Endothelial cell of umbilical vein (primary cell): Measurements from ENCODE around the gene EXOC3. TPM values are rescaled to one million over a fixed set of nuclear protein-coding genes. Genes with fewer than 3 reads are reported as not detected.

ENCODE experiments used
- BruUV-seq: library from RNA; stranded (reverse); fragments of 400-500 nt; replicated peaks from 2 replicates; lab custom pipeline; 2021; lab: Mats Ljungman, UMichigan
- CTCF ChIA-PET: fragments of 300-600, 350-600 bp; sonication (Branson Sonifier 250); formaldehyde crosslinking; loops from one replicate; lab custom pipeline; 2021; ENCODE audit warnings: antibody characterized with exemption, inconsistent platforms; lab: Charles Lee
- POLR2A ChIA-PET: fragments of 300-600, 350-600 bp; sonication (Branson Sonifier 250); formaldehyde crosslinking; loops from one replicate; lab custom pipeline; 2021; ENCODE audit warnings: antibody characterized with exemption, inconsistent platforms; lab: Charles Lee
- DNase-seq: peaks from one replicate; pipeline ENCODE4 v3.0.0-alpha.2; 2011; ENCODE audit warnings: low read depth, low spot score
- FAIRE-seq: peaks from 2 replicates; lab custom pipeline; 2011; peaks lifted over from hg19 to GRCh38; lab: Jason Lieb, UNC
- H2AFZ ChIP-seq: 2 replicates; pipeline ENCODE4 v1.6.0; 2012; ENCODE audit warnings: low read depth, low read length, control low read depth, inconsistent platforms
- H3K27ac ChIP-seq: 2 replicates; pipeline ENCODE4 v1.5.1; 2011; ENCODE audit warnings: low read depth, mild to moderate bottlenecking, control low read depth, low read length, moderate library complexity; ENCODE audit not compliant: insufficient read depth
- H3K27me3 ChIP-seq, 2 experiments: 2 replicates each; pipeline versions ENCODE4 v1.6.0 to v1.6.1; 2011; ENCODE audit warnings: low read length in 2 of 2, mixed read lengths in 1 of 2; ENCODE audit not compliant: control insufficient read depth in 2 of 2, insufficient read depth in 2 of 2
- H3K36me3 ChIP-seq, 2 experiments: 2 replicates in 1 of 2; 3 replicates in 1 of 2; pipeline ENCODE4 v1.5.1; 2011; ENCODE audit warnings: low read length in 2 of 2, mild to moderate bottlenecking in 1 of 2, moderate library complexity in 1 of 2; ENCODE audit not compliant: control insufficient read depth in 2 of 2, insufficient read depth in 2 of 2; ENCODE audit errors: extremely low read depth in 1 of 2
- H3K4me1 ChIP-seq: 3 replicates; pipeline ENCODE4 v1.5.1; 2011; ENCODE audit warnings: mild to moderate bottlenecking, low read length; ENCODE audit not compliant: control insufficient read depth, insufficient read depth; ENCODE audit errors: extremely low read depth
- H3K4me2 ChIP-seq: 2 replicates; pipeline ENCODE4 v1.6.1; 2011; ENCODE audit warnings: low read length, control low read depth, mixed read lengths; ENCODE audit not compliant: insufficient read depth
- H3K4me3 ChIP-seq, 3 experiments: fragments of 200-600 bp in 1 of 3; sonication (generic), shearing (Covaris generic) in 1 of 3; replicated peaks in 1 of 3; 2 replicates each; pipeline ENCODE4 v1.5.1; 2011 to 2016; ENCODE audit warnings: control low read depth in 3 of 3, low read length in 3 of 3, mild to moderate bottlenecking in 2 of 3, inconsistent platforms in 1 of 3, low read depth in 1 of 3, moderate library complexity in 1 of 3; ENCODE audit not compliant: insufficient read depth in 1 of 3
- H3K79me2 ChIP-seq: 2 replicates; pipeline ENCODE4 v1.6.0; 2012; ENCODE audit warnings: low read length, inconsistent platforms; ENCODE audit not compliant: control insufficient read depth, insufficient read depth
- H3K9ac ChIP-seq: replicated peaks from 2 replicates; pipeline ENCODE3; 2011; ENCODE audit warnings: low read length, control low read depth; ENCODE audit not compliant: insufficient read depth; ENCODE audit errors: extremely low read depth
- H3K9me1 ChIP-seq: replicated peaks from 3 replicates; pipeline ENCODE4 v1.6.0; 2011; ENCODE audit warnings: mild to moderate bottlenecking, low read length; ENCODE audit not compliant: control insufficient read depth, insufficient read depth; ENCODE audit errors: extremely low read depth
- H3K9me3 ChIP-seq: replicated peaks from 2 replicates; pipeline ENCODE4 v1.5.1; 2012; ENCODE audit warnings: low read length, inconsistent platforms; ENCODE audit not compliant: control insufficient read depth, insufficient read depth
- H4K20me1 ChIP-seq: replicated peaks from 2 replicates; pipeline ENCODE3; 2011; ENCODE audit warnings: mild to moderate bottlenecking, low read length; ENCODE audit not compliant: control insufficient read depth, insufficient read depth; ENCODE audit errors: extremely low read depth
- EZH2 ChIP-seq: IDR thresholded peaks from 2 replicates; pipeline ENCODE4 v1.6.1; 2012; ENCODE audit warnings: borderline replicate concordance, low read depth, mild to moderate bottlenecking, moderate library complexity, low read length, inconsistent platforms; ENCODE audit not compliant: severe bottlenecking
- FOS ChIP-seq: IDR thresholded peaks from 2 replicates; pipeline ENCODE4 v1.6.1; 2011; ENCODE audit warnings: mild to moderate bottlenecking, low read length, moderate library complexity, borderline replicate concordance; ENCODE audit not compliant: insufficient read depth
- GATA2 ChIP-seq: IDR thresholded peaks from 2 replicates; pipeline ENCODE4 v1.7.0; 2011; ENCODE audit warnings: low read depth, mild to moderate bottlenecking, moderate library complexity, mixed read lengths, low read length; ENCODE audit not compliant: insufficient read length, insufficient read depth
- JUN ChIP-seq: IDR thresholded peaks from 2 replicates; pipeline ENCODE4 v1.6.1; 2011; ENCODE audit warnings: borderline replicate concordance, low read depth; ENCODE audit not compliant: insufficient read length, insufficient read depth
- MAX ChIP-seq: IDR thresholded peaks from 2 replicates; pipeline ENCODE4 v1.6.1; 2011; ENCODE audit not compliant: insufficient read depth, insufficient read length
- MYC ChIP-seq: IDR thresholded peaks from one replicate; pipeline ENCODE4 v1.6.1; 2011; ENCODE audit warnings: mild to moderate bottlenecking, low read depth, low read length
- POLR2A ChIP-seq: IDR thresholded peaks from 2 replicates; pipeline ENCODE4 v1.6.1; 2012; ENCODE audit warnings: low read depth, mild to moderate bottlenecking, control low read depth, low read length
- POLR2AphosphoS5 ChIP-seq: IDR thresholded peaks from 2 replicates; pipeline ENCODE4 v1.6.1; 2012; ENCODE audit warnings: low read depth, mild to moderate bottlenecking, control low read depth, low read length, moderate library complexity; ENCODE audit not compliant: insufficient read depth
- dilution Hi-C: fragments of 300-500 bp; cut with MboI; formaldehyde crosslinking; loops from one replicate; pipeline ENCODE4 v1.15.0; 2019; ENCODE audit warnings: low sequenced_read_pairs; ENCODE audit not compliant: extremely low pct_ligation_motif_present
- intact Hi-C: fragments of 100-400 bp; cut with micrococcal nuclease; formaldehyde crosslinking; loops from one replicate; pipeline ENCODE4 v1.10.0; 2022
- polyA plus RNA-seq, 4 experiments: library from polyadenylated mRNA; depleted of rRNA in 3 of 4; stranded (reverse) in 3 of 4; unstranded in 1 of 4; fragments of >200 nt; gene quantifications; 2 replicates each; pipeline versions ENCODE4 v1.2.1 to v1.2.3, GENCODE V29; 2011 to 2012; ENCODE audit warnings: missing spikeins in 1 of 4
- total RNA-seq: library from RNA; stranded (reverse); gene quantifications from 2 replicates; pipeline ENCODE4 v1.2.3, GENCODE V29; 2021
- TF ChIP-seq, protein P1 (sequence below), 2 donors: IDR thresholded peaks; 1 replicate in 1 of 2; 2 replicates in 1 of 2; pipeline ENCODE4 v1.5.1; 2011; ENCODE audit warnings: low read length in 2 of 2, mild to moderate bottlenecking in 2 of 2, moderate library complexity in 2 of 2, control low read depth in 1 of 2, inconsistent platforms in 1 of 2, low read depth in 1 of 2; ENCODE audit not compliant: insufficient read depth in 1 of 2; ENCODE audit errors: extremely low read depth in 1 of 2

EXOC3 gene
- total and polyA plus RNA-seq, 2 donors (not counting 3 experiments of a cell fraction or from before 2014, with no cell fraction given): 26.4 to 52.9 TPM

- Histone ChIP-seq H3K9me3 (no peaks in the 10 kb centered on the region), H3K27me3 (no peaks in the 10 kb centered on the region), H3K79me2 (no peaks in the 10 kb centered on the region), H3K36me3 (no peaks in the 10 kb centered on the region), H3K9me1 (no peaks in the 10 kb centered on the region), H3K9ac (no peak overlapping the region), H4K20me1 (no peaks in the 10 kb centered on the region), H3K27ac (no peak overlapping the region), H3K4me1 (no peaks in the 10 kb centered on the region), H3K4me3 (no peak overlapping the region), H2AFZ (no peak overlapping the region), H3K4me2 (no peak overlapping the region)
- intact Hi-C loops (no loop called here), dilution Hi-C loops (no loop called here)
- CTCF ChIA-PET: interaction anchor here (1.2 to 4.1 kb wide), 5 partner anchors 14 to 240 kb away, joined by 5 to 21 read pairs (median 11); partner anchors contain the start of gene AHRR
- FAIRE-seq (no peak), DNase-seq (no peak)
- BruUV-seq: no TSS peak
- TF ChIP-seq GATA2 (no peak), FOS (no peak), POLR2AphosphoS5 (no peak), JUN (no peak), MAX (no peak), POLR2A (no peak), EZH2 (no peak), MYC (no peak)
- TF ChIP-seq, protein P1, sequence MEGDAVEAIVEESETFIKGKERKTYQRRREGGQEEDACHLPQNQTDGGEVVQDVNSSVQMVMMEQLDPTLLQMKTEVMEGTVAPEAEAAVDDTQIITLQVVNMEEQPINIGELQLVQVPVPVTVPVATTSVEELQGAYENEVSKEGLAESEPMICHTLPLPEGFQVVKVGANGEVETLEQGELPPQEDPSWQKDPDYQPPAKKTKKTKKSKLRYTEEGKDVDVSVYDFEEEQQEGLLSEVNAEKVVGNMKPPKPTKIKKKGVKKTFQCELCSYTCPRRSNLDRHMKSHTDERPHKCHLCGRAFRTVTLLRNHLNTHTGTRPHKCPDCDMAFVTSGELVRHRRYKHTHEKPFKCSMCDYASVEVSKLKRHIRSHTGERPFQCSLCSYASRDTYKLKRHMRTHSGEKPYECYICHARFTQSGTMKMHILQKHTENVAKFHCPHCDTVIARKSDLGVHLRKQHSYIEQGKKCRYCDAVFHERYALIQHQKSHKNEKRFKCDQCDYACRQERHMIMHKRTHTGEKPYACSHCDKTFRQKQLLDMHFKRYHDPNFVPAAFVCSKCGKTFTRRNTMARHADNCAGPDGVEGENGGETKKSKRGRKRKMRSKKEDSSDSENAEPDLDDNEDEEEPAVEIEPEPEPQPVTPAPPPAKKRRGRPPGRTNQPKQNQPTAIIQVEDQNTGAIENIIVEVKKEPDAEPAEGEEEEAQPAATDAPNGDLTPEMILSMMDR (IDR thresholded peaks at IDR 0.05; ENCODE audit: extremely low read depth in 1 of 2, insufficient read depth in 1 of 2, low read depth in 1 of 2, low read length in 2 of 2): no peak
- POLR2A ChIA-PET: no interaction called here
Observed at GRCh38 chr5:428219-428618, 14.8 kb upstream of the EXOC3 start.
